Iris pigment epithelial cell (primary cell): ENCODE data around the gene CBFA2T2.
"Not testable (repeated sequence)": the region's sequence is repeated elsewhere in the genome, so short reads cannot be mapped to it uniquely, and the experiment has no call there.

Source experiments
- DNase-seq: peaks from one replicate; pipeline ENCODE4 v3.0.0-alpha.2; 2011; ENCODE audit warnings: low read depth

CBFA2T2 gene

DNA sequence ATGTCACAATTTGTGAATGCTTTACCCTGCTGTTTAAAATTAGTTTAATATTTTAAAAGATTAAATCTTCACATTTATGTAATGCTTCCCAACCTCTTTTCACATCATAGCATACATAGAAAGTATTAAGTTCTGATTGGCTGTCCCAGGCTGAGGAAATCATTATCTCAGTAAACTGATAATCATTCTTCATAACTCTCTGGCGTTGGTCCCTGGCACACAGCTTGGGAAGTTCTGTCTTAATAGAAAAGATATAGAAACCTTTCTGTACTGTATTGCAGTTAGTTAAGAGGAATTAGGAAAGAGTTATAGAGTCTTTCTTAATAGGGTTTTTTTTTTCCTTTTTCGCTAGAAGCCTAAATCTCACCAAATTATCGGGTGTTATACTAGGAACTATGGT, 85.4 kb downstream of the CBFA2T2 start:
- DNase-seq: no peak

DNA sequence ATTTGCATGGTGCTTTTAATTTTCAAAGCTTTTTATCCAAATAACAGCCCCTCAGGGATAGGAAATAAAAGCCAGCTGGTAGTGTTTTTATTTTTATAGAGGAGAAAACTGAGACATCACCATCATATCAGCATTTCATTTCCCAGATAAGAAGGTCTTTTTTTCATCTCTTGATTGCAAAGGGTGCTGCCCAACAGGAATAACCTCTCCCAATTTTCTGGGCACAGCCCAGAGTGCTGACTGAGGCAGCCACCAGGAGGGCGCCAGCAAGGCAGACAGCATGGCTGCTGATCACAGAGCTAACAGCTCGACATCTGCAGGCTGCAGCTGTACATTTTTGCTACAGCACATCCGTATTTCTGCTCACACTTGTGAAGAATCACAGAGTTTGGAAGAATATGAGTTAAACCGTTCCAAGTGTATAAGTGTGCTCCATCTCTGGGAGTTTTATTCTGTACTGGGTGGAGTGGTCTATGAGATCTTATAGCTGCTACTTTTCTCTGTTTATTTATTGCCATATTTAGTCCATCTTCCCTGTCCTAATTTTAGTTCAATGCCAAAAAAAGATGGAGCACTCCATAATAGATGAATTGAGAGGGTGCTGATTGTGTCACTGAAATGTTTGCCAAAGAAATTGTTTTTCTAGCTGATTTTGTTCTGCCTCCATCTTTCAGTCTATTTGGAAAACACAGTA, 86.7 kb downstream of the CBFA2T2 start:
- no peak for DNase-seq

DNA sequence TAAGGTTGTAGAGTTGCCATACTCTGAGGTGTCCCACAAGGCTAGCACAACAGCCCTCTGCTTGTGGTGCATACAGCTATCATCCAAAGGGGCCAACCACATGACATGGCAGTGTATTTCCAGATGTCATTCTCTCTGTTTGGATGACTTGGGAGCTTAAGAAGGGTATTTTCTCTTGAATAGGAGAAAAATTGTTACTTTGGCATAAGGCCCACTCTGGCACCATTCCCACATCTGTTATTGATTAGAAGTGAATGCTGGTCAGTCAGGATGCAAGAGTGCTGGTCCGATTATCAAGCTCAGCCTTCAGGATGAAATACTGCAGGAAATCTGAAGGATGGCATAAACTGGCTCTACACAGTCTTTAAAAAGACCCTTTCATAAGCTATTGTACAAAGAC, 88.6 kb downstream of the CBFA2T2 start:
- DNase-seq: peak; percentile 28

DNA sequence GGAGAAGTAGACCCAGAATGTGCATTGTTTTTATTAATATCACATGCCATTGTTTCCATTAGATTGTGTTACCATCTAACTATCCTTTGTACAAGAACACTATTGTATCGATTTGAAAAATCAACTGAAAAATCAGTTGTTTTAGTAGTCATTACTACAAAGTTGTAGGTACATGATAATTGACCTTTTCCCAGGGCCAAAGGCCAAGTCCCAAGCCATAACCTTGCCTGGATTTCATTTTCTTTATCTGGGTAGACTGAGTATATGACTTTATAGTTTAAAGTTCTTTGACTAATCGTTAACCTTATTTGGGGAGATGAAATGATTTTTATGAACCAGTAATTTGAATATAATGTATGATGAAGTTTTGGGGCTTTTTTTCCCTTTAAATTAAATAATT, 93.2 kb downstream of the CBFA2T2 start:
- no peak for DNase-seq

DNA sequence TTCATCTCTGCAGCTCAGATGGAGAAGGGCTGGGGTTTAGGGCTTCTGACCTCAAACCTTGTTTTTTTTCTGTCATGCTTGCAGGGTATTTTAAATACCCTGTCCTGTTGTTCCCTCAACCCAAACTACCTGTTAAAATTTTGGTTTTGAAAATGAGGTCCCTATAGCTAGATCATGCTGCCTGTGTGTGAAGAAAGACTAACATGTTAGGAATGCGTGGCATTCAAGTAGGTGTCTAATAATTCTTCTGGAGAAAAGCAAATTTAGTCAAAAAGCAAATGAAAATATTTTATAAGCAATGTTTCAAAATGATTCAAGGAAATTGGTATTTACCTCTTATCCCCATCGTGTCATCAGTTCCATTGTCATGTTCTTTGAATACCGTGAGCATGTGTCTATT, 95.1 kb downstream of the CBFA2T2 start:
- DNase-seq: no peak

DNA sequence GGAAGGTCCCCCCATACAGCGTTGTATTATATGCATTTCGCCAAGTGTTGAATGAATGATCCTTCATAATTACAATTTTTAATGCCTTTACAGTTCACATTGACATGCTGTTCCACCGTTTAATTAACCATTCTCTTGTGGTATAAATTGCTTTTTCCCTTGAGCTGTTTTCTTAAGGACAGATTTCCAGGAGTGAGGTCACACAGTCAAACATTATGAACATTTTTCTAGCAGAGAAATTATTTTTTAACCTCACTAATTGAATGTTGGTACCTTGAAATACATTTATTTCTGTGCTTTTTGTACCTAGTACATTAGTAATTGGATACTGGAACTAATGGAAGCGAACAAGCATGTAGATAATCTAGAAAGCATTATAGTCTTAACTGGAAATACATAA, 95.5 kb downstream of the CBFA2T2 start:
- no peak for DNase-seq

DNA sequence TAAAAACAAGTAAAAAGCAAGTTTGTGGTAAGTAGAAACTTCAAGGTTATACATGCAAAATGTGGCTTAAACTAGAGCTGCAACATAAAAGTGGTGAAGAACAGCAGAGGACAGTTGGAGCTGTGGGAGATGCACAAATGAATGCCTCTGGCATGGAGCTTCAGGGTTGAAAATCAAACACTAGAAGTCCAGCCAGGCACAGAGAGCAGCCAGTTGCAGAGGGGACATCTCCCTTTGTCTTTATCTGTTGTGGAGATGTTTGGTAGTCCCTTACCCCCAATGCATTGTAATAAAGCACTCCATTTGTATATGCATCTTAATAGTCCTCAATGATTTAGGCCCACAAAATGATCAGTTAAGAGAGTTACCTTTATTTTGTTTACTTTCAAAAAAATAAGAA, 99.2 kb downstream of the CBFA2T2 start:
- DNase-seq: no peak

DNA sequence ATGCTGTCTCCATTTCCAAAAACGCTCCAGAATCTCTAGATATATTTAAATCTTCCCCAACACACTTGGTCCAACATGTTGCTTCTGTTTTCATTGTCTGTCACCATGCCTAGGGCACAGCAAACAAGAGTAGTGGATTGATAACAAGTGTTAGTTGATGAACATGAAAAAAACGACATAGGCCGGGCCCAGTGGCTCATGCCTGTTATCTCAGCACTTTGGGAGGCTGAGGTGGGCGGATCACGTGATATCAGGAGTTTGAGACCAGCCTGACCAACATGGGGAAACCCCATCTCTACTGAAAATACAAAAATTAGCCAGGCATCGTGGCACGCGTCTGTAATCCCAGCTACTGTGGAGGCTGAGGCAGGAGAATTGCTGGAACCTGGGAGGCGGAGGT, 102.0 kb downstream of the CBFA2T2 start:
- DNase-seq: not testable (repeated sequence)

DNA sequence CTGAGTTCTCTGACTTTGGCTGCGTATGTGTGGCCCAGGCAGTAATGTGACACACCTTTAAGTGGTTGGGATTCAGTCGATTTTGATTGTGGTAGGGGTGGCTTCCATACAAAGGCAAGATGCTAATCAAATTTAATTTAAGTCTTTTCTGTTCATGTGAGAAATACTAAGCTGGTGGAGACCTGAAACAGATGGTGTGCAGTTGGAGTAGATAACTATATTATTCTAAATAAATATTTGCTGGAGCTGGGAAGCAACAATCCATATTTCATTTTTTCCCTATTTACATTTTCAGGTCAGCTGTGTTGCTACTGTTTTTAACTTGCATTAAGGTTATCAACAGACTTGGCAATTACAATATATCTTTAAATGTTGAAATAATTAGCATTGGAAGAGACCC, 104.8 kb downstream of the CBFA2T2 start:
- DNase-seq: no peak

DNA sequence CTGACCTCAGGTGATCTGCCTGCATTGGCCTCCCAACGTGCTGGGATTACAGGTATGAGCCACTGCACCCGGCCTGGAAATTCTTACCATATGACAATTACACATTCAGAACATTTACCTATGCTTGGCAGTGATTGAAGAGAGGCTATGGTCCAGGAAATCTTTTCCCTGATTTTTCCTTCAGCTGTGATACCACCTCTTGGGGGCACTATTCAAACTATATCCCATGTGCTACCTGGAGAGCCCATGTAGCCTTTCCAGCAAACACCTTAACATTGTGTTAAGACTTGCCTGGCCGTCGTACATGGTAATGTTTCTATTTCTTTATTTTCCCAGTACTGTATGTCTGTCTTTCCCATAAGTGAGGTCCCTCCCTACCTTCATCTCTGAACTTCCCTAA, 110.5 kb downstream of the CBFA2T2 start:
- no peak for DNase-seq

DNA sequence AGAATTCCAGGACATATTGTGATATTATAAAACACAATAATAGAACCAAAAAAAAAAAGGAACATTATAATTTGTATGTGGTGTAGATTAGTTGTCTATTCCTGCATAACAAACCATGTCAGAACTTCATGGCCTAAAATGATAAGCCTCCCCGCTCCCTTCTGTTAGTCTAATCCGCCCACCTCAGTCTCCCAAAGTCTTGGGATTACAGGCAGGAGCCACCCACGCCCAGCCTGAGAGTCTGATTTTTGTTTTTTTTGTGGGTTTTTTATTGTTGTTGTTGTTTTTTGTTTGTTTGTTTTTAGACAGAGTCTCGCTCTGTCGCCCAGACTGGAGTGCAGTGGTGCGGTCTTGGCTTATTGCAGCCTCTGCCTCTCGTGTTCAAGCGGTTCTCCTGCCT, 111.1 kb downstream of the CBFA2T2 start:
- no peak for DNase-seq

DNA sequence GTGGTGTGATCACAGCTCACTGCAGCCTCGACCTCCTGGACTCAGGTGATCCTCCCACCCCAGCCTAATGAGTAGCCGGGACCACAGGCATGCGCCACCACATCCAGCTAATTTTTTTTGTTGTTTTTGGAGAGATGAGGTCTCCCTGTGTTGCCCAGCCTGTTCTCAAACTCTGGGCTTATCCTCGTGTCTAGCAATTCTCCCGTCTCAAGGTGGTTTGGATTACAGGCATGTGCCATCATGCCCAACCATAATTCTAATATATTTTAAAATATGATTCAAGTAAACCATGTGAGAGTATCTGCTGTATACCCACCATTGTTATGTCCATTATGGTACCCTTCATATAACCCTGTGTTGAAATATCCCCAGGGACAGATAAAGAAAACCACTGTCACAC, 112.0 kb downstream of the CBFA2T2 start:
- no peak for DNase-seq

DNA sequence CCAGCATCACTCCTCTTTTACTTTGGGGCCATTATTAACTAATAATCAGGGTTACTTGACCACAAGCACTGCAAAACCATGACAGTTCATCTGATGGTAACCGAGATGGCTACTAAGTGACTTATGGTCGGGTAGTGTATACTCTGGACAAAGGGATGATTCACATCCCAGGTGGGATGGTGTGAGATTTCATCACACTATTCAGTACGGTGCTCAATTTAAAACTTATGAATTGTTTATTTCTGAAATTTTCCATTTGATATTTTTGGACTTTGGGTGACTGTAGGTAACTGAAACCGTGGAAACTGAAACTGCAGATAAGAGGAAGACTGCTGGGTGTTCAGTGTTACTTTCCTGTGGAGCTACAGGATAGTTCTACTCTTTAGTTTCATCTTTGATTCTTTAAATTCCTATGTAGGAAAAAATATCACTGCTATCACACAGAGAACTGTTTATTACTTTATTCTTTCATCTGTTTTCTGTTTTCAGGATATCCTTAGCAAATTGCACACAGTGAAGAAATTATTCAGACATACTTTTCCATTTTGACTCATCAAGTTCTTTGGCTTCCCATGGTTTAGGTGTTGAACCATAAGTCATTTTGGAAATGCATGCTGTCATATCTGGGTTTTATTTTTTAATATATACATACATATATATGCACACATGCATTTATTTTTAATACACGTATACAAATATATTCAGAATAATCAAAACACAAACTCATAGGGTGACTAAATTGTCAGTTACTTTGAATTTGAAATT, 113.1 kb downstream of the CBFA2T2 start:
- DNase-seq: peak; percentile 40

DNA sequence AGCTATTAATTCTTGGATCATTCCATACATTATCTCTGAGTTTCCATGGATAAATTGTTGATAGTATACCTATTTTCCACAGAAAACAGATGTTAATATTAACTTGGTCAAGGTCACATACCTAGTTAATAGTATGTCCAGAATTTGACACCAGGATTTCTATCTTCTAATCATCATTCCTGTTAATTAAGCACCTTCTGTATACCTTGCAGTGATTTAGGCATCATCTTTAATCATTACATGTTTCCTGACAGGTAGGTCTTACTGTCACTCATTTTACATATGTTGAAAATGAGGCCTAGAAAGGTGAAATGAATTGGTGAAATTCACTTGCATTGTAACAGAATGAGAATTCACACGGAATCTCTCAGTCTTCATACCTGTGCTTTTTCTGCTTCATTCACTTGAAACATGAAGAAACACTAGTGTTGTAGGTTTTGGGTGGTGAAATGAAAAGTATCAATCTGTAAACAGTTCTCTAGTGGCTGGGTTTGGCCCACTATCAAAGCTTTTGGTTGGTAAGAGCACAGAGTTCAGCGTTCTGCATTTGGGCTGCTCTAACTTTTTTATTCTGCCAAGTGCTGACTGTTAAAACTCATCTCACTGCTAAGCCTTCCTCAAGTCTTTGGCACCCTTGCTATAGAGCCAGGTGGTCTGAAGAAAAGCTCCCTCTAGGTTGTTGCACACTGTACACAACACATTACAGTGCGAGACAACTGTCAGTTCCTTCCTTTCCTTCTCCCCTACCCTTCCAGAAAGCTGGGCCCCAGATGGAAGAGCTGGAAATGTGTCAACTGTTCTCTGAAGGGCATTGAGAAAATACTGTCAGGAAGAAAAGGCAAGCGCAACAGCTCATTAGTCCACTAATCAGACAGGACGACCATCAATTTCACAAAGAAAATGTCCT, 114.4 kb downstream of the CBFA2T2 start:
- no peak for DNase-seq

DNA sequence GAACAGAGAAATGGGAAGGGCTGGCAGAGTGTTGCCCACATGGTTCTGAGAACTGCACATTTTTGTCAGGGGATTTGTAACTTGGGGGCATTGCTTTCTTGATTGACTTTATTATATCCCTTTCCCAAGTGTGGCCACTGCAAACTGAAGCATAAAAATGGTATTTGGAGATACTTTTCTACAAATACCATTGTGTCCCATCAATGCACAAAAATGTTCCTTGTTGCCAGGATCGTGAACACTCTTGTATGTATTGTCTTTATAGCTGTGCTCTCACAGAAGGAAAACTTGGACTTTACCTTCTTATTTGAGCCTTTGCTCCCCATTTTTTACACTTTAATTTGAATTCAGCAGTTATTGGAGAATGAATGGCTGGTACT, 115.1 kb downstream of the CBFA2T2 start:
- no peak for DNase-seq

DNA sequence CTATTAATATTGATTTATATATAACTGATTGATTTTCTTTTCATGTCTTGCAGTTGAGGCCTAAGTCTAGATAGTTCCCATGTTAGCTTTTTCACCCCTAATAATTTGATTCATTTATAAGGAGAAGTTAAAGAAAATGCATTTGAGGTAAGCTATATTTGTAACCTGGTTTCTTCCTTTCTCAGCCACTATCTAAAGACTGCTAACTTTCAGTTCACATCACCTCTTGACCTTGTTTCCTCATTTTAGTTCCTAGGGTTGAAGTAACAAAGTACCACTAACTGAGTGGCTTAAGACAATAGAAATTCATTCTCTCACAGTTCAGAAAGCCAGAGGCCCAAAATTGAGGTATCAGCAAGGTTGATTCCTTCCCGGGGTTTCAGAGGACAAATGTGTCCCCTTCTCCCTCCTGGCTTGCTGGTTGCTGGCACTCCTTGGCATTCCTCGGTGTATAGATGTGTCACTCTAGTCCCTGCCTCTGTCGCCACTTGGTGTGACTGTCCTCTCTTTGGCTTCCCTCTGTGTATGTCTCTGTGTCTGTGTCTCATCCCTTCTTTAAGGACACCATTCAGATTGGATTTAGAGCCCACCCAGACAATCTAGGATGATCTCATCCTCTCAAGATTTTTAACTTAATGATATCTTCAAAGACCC, 116.3 kb downstream of the CBFA2T2 start:
- no peak for DNase-seq

DNA sequence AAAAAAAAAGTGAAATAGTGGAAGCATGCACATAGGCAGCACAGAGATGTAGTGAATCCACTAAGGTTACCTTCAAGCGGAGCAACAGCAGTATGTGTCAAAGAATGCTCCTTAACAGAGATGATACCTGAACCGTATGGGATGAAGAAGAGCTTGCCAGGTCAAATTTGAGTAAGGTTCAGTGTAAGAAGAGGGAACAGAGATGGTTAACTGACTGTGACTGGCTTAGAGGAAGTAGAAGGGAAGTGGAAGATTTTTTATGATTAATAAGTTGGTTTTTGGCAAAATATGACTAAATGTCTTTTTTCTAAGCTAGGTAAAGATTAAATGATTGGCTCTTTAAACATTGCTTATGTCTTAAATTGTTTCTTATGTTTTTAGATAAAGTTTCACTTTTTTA, 119.6 kb downstream of the CBFA2T2 start:
- DNase-seq: no peak

DNA sequence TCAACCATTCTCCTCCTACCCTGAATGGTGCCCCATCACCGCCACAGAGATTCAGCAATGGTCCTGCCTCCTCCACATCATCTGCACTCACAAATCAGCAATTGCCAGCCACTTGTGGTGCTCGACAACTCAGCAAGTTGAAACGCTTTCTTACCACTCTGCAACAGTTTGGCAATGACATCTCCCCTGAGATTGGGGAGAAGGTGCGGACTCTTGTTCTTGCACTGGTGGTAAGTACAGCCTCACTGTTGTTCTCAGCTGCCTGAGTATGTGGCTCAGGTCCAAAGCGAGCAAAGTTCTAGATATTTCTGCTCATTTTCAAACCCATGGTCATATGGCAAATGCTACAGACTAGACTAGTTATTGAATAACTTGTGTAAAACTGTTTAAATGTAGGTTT, 121.2 kb downstream of the CBFA2T2 start:
- no peak for DNase-seq

DNA sequence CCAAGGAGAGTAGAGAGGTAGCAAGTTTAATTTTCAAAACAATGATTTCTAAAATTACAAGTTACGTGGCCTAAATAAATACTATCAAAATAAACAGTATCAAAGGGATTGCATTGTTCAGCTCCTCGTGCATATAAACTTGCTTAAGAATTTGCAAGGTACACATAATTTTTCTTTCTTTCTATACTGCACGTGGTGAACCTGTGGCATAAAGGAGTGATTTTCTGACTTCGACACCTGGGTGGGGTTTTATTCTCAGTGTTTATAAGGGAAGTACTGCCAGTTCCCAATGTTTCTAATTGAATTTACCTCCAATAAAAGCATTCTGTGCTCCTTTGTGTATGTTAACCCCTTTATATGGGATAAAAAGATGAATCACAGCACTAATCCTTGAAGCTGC, 122.1 kb downstream of the CBFA2T2 start:
- DNase-seq: no peak

DNA sequence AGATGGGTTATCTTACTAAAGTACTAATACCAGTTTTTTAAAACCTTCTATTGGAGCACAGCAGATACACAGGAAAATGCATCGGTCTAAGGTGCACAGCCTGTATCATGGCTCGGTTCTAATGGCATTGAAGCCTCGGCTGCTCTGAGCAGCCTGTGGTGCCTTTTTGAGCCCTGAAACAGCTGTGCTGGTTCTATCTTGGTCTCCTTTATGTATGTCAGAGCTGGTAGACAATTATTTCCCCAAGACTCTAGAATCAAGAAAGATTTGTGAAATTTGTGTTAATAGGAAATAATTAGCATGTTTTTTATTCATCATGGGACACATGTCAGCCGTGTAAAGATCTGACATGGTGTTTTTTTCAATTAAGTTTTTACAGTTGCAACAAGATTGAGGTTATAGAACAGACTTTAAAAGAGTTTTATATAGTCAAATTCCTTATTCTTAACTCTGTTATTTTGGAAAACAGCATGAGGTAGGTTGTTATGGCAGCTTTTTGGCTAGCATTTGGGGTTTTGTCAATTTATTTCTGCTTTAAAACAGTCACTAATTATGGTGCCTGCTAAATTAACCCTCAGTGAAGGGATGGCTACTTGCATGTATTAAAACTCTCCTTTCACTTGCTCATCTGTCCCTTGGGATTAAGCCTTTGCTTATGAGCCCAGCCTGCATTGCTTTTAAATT, 132.0 kb downstream of the CBFA2T2 start:
- no peak for DNase-seq

DNA sequence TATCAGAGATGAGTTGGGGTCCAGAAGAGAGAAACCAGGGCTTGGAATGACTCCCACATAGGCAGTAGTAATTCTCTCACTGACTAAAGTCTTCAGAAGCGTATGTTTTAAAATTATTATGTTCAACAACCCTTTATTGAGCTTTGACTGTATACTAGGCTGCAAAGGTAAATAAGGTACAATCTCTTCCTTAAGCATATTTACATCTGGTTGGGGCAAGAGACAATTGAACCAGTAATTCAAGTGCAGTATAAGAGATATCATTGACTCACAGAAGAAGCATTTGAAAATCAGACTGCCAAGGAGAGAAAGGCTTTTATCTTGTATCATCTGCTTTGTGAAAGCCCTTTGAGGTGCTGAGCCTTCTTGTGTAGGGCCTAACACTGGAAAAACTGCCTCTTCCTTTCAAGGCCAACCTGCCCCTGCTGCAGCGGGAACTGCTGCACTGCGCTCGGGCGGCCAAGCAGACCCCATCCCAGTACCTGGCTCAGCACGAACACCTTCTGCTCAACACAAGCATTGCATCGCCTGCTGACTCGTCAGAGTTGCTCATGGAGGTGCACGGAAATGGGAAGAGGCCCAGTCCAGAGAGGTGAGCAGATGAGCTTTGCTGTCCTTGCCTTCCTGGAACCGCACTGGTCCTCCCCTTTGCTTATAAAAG, 132.9 kb downstream of the CBFA2T2 start:
- DNase-seq: no peak
